HPDE6-E6E7 (cell line): ENCODE results near the gene PRKACA.
"Not testable (repeated sequence)": the region's sequence is repeated elsewhere in the genome, so short reads cannot be mapped to it uniquely, and the experiment has no call there.

Source experiments
- DNase-seq: peaks from one replicate; pipeline ENCODE4 v3.0.0; 2011; ENCODE audit warnings: missing footprints; ENCODE audit errors: extremely low spot score

The PRKACA gene

DNA sequence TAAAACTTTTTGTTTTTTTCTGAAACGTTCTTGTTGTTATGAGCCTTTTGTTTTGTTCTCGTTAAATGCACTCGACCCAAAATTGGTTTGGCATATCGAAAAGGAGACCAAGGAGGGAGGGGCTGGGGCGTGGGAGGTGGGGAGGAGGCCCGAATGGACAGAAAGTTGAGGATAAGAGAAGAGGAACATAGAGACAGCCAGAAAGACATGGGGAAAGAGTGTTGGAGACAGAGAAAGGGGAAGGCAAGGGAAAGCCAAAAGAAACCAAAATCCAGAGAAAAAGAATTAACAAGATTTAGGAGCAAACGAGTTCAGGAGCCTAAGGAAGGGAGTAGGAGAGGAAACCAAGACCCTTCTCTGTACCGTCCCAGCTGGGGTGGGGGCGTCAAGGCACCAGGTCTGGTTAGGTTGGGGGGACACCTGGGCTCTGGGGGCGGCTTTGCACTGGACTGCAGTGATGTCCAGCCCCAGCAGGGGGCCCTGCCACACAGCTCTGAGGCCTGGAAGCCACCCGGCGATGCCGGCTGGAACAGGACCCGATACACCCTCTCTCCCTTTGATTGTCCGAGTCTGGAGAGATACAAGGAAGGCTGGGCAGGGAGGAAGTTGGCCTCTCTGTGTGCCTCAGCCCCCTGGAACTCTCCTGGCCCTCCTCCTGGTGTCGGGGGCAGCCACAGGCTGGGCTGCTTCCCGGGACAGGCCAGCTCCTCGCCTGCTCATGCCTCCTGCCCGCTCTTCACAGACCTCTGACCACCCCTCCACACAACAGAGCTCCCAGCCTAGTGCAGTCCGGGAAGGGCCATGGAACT is 30.4 kb upstream of the PRKACA start:
- peak; percentile 60 for DNase-seq

- DNase-seq, result no peak
These were observed 29.2 kb upstream of the PRKACA start for GRCh38 chr19:14146789-14147216.

DNA sequence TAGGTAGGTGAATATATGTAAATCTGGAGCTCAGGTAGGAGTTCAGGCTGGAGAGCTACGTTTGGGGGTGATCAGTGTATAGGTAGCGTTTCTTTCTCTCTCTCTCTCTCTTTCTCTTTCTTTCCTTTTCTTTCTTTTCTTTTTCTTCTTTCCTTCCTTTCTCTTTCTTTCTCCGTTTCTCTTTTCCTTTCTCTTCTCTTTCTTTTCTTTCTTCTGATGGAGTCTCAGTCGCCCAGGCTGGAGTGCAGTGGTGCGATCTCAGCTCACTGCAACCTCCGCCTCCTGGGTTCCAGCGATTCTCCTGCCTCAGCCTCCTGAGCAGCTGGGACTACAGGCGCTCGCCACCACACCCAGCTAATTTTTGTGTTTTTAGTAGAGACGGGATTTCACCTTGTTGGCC is 28.6 kb upstream of the PRKACA start:
- not testable (repeated sequence) for DNase-seq

- no peak for DNase-seq
These were observed 27.8 kb upstream of the PRKACA start for GRCh38 chr19:14145381-14145780.

DNA sequence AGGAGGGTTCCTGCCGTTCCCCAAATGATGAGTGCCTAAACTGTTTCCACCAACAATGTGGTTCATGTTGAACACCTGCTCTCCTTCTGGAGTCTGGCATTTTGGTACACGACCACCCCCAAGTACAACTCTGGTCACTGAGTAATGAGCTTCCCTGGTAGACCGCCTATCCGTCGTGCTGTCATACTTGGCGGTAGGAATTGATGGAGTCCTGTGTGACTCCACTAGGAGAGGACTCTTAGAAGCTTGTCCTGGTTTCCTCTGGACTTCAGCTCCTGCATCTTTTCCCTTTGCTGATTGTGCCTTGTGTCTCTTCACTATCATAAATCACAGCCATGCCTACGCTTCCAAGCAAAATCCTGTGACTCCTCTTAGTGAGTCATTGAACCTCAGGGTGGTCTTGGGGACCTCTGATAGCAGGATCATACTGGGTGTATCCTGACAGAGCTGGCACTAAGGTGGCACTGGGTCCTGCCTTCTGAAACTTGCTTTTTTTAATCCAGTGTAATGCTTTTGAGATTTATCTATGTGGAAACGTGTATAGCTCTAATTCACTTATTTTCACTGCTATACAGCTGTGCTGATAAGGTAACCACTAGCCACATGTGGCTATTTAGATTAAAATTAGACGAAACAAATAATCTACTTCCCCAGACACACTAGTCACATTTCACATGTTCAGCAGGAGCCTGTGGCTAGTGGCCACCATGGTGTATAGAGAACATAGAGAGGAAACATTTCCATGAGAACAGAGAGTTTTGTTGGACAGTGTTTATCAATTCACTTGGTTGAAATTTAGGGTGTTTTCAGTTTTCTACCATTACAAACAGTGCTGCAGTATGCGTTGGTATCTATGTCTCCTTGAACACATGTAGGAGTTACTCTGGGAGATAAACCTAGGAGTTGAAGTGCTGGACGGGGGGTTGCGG is 25.0 kb upstream of the PRKACA start:
- DNase-seq, result no peak

GRCh38 chr19:14141041-14141440 is 23.5 kb upstream of the PRKACA start:
- DNase-seq, result no peak

DNA sequence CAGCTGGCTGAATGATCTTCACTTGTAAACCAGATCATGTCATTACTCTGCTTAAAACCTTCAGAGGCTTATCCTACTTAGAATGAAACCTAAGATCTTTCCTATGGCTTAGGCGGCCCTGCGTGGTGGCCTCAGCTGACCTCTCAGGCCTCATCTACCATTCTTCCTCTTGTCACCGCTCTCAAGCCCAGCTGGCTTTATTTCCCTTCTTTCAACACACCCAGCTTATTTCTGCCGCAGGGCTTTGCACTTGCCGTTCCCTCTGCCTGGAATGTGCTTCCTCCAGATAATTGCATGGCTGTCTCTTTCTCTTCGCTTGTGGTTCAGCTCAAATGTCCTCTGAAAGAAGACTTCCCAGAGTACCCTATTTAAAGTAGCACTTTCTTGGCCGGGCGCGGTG is 22.4 kb upstream of the PRKACA start:
- DNase-seq, result no peak

- DNase-seq, result no peak
These were observed 21.2 kb upstream of the PRKACA start for GRCh38 chr19:14138576-14139265.

DNA sequence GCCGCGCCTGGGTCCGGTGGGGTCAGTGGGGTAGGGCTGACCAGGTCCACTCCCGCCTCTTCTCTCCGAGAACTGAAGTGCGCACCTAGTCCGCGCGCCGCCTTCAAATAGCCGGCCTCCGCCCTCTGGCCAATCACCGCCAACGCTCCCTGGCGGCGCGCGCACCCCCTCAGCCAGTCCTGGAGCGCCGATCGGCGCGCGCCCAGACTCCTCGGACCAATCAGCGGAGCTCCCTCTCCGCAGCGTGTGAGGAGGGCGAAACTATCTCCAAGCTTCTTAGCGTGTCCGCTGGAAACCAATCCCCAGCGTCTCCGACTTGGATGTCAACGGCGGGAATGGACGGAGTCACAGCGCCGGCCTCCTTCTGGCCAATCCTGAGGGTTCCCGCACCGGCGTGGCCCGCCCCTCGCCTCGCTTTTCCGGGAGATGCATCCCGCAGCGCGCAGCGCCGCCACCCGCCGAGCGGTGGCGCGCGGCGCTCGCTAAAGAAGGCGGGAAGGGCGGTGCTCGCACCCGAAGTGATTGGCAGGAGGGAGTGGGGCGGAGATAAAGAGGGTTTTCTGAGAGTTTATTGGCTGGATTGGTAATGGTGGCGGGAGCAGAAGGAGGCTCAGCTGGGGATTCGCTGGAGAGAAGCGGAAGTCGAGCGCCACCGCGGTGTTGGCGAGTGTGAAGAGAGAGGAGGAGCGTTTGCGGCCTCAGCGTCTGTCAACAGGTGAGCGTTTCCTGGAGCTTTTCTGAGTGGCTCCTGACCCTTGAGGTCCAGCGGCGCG is 19.1 kb upstream of the PRKACA start, which contains the start of gene ASF1B:
ASF1B (minus strand) TSS at position 81 of the 773 bp plus-strand sequence. CDS start 133 bp downstream, outside the sequence.
- DNase-seq, result peak; percentile 99

DNA sequence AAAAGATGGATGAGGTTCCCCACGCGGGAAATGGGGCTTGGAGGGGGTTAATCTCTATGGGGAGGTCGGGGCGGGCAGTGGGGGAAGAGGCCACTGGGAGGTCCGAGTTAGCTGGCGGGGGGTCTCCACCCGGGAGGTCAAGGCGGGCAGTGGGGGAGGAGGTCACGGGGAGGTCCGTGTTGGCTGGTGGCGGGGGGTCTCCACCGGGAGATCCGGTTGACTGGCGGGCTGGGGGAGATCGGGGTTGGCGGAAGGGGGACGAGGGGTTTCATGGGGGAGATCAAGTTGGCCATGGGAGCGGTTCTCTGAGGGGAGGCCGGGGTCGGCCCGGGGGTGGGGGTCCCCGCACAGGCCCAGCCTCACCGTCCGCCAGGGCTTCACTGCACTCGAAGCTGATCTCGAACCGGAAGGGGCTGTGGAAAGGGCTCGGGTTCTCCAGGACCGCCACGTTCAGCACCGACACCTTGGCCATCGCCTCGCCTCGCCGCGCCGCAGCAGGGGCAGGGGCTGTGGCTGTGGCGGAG is 18.5 kb upstream of the PRKACA start:
- no peak for DNase-seq

GRCh38 chr19:14135355-14135754 is 17.8 kb upstream of the PRKACA start:
- no peak for DNase-seq

DNA sequence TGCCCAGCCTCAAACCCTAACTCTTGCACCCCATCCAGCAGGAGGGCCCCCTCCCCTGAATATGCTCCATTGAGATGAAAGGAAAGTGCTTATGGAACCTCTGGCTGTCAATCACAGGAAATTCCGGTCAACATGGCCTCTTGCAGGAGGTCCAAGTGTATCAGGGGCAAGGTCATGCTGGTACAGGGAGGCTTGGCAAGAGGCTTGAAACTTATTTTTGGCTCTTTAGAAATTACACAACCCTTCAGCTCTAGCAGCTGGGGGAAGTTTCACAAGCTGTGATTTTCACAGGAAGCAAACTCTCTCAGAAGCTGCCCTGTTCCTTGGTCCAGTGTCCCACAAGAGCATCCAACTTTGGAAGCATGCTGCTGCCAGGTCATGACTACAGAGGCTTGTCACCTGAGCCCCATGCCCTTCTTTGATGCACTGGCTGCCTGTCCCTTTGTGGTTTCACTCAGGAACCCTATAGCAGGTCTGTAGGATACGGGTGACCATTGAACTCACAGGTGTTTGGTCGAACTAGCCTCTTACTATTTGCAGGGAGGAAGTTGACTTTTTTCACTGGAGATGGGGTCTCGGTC is 10.5 kb upstream of the PRKACA start:
- DNase-seq, result no peak

GRCh38 chr19:14127176-14127575 is 9.6 kb upstream of the PRKACA start:
- DNase-seq, result no peak

DNA sequence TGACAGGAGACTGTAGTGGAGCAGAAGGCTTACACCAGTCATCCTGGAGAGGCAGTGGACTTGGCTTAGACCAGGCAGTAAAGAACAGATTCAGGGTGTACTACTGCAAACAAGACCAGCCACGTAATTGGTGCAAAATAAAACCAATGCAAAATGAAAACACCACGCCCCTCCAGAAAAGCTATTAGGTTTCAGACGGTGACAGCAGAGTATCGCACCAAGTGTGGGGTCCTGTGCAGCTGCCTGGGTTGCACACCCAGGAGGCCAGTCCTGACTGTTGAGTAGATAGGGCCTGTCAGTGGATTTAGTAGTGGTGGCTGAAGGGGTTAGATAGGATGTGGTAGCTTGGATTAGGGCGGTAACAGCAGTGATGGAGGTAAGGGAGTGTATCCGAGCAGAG is 5.4 kb upstream of the PRKACA start:
- DNase-seq, result no peak

DNA sequence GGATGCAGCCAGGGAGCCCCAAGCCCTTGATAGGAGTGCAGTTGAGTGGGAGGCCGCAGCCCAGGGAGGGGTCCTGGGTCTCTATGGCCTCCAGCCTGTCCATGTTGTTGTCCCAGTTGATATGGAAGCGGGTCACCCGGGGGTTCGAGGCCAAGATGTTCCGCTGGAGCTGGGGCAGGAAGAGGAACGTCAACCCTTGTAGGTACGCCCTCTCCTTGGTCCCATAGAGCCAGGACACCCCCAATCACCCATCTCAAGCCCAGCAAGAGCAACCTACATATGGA is 2.9 kb upstream of the PRKACA start:
- no peak for DNase-seq

- DNase-seq, result no peak
These were observed 2.3 kb upstream of the PRKACA start for GRCh38 chr19:14119644-14120496.

DNA sequence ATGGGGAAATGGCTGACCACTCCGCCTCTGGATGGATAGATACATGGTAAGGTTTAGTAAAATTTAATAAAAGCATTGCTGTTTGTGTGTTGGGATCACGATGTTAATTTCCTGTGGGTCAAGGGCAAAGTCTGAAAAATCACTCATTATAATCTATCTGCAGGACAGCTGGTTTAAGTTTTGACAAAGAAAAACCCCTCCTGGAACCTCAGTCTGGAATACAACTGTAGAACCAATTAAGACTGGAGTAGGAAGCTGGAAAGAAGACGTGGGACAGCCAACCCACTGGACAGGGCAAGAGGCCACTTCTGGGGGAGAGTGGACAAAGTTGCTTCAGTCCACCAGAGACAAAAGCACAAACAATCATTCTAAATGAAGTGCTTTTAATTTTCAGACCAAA is 1.6 kb upstream of the PRKACA start:
- DNase-seq, result no peak

DNA sequence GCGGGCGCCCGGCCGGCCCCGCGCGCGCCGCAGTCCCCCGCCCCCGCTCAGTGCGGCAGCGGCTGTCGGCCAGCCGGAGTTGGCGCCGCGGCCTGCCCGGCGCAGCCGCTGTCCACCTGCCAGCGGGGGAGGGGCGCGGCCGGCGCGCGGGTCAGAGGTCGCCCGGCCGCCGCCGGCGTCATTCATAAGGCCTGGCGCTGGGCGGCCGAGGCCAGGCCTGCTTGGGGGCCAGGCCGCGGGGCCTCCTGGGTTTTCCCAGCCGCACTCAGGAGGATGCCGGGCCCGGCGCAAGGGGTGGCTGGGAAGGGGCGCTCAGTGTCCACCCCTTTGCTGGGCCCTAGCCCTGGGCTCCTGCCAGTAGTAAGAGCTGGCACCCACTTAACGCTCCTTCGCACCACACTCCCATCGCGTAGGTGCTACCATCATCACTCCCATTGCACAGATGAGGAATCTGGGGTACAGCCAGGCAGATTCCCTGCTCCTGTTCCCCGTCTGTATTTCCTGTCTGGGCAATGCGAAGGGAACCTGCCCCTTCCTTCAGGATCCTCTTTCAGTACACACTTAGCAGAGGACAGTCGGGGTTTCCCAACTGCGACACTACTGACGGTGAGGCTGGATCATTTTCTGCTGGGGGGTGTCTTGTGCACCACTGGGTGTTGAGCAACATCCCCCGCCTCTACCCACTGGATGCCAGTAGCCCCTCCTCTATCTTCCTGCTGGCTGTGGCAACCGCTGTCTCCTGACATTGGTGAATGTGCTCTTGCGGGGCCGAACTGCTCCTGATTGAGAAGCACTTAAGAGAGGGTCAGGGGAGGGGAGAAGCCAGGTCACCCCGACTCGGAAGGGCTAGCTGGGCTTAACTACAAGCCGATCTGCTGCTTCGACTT is 846 bp upstream of the PRKACA start:
- no peak for DNase-seq
